RWPE2 (cell line): ENCODE data around the gene CUEDC2.

Source experiments
- ATAC-seq: fragments of 200-7000 bp; cut with Tn5 transposase; 3 replicates; pipeline ENCODE4 v1.9.1; 2021; ENCODE audit warnings: low read depth
- DNase-seq: peaks from one replicate; pipeline ENCODE4 v3.0.0-alpha.2; 2020; ENCODE audit warnings: low spot score
- H3K27ac ChIP-seq: fragments of 450-650 bp; 2 replicates; pipeline ENCODE4 v1.5.1; 2017; ENCODE audit warnings: mild to moderate bottlenecking; ENCODE audit not compliant: poor library complexity, severe bottlenecking
- H3K27me3 ChIP-seq: fragments of 250-450 bp; sonication (Bioruptor Pico); 2 replicates; pipeline ENCODE4 v1.5.1; 2021; ENCODE audit warnings: mild to moderate bottlenecking, moderate library complexity; ENCODE audit not compliant: insufficient read depth, poor library complexity, severe bottlenecking
- H3K36me3 ChIP-seq: fragments of 250-450 bp; sonication (Bioruptor Pico); 2 replicates; pipeline ENCODE4 v1.5.1; 2020; ENCODE audit warnings: low read depth, mild to moderate bottlenecking, moderate library complexity
- H3K4me1 ChIP-seq: fragments of 250-450 bp; sonication (Bioruptor Pico); 2 replicates; pipeline ENCODE4 v1.5.1; 2021; ENCODE audit warnings: mild to moderate bottlenecking, moderate library complexity; ENCODE audit not compliant: insufficient read depth, poor library complexity, severe bottlenecking
- H3K4me3 ChIP-seq: fragments of 250-450 bp; sonication (Bioruptor Pico); 2 replicates; pipeline ENCODE4 v1.5.1; 2021; ENCODE audit warnings: mild to moderate bottlenecking, moderate library complexity; ENCODE audit not compliant: severe bottlenecking
- H3K9me3 ChIP-seq: fragments of 250-450 bp; sonication (Bioruptor Pico); 2 replicates; pipeline ENCODE4 v1.5.1; 2021; ENCODE audit warnings: mild to moderate bottlenecking, moderate library complexity; ENCODE audit not compliant: severe bottlenecking
- TF ChIP-seq, protein P1 (sequence below): fragments of 450-650 bp; IDR thresholded peaks from one replicate; pipeline ENCODE4 v1.5.1; 2017; ENCODE audit warnings: mild to moderate bottlenecking, moderate library complexity; ENCODE audit not compliant: poor library complexity, severe bottlenecking

Gene CUEDC2

DNA sequence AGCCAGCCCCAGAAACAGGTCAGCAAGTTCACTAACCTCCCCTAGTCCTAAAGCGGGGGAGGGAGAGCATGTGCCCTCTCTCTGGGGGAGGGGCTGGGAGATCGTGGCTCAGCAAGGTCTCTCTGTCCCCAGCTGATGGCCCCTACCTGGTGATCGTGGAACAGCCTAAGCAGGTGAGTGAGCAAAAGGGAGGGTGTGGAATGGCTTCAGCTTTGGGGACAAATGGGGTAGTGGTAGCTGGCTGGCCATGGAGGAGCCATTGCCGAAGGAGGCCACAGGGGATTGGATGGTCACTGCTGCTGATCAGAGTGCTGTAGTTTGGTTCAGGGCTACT is 36.1 kb downstream of the CUEDC2 start:
- ATAC-seq (no peak), DNase-seq (no peak)
- Histone ChIP-seq H3K9me3 (no peaks in the 10 kb centered on the region), H3K27me3 (no peaks in the 10 kb centered on the region), H3K36me3 (peaks cover 20% of the 10 kb centered on the region), H3K4me1 (peaks cover under 1% of the 10 kb centered on the region), H3K4me3 (peak overlapping the region; percentile 58), H3K27ac (peak overlapping the region; percentile 43)
- TF ChIP-seq, protein P1, sequence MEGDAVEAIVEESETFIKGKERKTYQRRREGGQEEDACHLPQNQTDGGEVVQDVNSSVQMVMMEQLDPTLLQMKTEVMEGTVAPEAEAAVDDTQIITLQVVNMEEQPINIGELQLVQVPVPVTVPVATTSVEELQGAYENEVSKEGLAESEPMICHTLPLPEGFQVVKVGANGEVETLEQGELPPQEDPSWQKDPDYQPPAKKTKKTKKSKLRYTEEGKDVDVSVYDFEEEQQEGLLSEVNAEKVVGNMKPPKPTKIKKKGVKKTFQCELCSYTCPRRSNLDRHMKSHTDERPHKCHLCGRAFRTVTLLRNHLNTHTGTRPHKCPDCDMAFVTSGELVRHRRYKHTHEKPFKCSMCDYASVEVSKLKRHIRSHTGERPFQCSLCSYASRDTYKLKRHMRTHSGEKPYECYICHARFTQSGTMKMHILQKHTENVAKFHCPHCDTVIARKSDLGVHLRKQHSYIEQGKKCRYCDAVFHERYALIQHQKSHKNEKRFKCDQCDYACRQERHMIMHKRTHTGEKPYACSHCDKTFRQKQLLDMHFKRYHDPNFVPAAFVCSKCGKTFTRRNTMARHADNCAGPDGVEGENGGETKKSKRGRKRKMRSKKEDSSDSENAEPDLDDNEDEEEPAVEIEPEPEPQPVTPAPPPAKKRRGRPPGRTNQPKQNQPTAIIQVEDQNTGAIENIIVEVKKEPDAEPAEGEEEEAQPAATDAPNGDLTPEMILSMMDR: no peak

DNA sequence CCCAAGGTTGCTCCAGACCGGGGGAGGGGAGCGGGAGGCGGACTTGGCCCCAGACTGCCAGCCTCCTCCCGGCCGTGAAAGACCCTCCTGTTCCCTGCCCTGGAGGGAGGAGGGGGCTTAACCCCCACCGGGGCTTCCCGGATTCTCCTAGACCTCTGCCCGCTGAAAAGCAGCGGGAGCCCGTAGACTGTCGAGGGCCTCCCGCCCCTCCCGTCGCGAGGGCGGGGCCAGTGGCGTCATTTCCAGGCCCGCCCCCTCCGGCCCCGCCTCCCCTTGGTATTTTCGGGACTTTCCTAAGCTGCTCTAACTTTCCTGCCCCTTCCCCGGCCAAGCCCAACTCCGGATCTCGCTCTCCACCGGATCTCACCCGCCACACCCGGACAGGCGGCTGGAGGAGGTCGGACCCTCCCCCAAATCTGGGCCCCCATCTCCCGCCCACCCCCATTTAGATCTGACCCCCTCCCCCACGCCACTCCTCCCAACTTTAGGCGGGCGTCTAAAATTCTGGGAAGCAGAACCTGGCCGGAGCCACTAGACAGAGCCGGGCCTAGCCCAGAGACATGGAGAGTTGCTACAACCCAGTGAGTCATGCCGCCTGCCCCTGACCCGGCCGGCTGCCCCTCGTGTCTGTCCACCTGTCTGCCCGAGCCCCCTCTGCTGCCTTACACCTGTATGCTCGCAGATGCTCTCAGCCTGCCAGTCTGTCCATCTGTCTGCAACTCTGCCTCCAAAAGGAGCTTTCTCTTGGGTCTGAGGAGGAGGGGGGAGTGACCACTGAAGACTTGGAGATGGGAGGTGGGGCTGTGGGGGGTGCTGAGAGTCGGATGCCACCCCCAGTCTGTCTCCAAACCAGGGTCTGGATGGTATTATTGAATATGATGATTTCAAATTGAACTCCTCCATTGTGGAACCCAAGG is 36.7 kb downstream of the CUEDC2 start, which contains the start of gene NFKB2:
TSS of gene NFKB2 (plus strand) at position 306 of the 917 bp plus-strand sequence. CDS start at position 561, 255 bp downstream.
- Histone ChIP-seq H3K4me3 (peak within 1 kb of the TSS; percentile 58), H3K36me3 (peaks cover 20% of the 10 kb centered on the region), H3K4me1 (no peaks in the 10 kb centered on the region), H3K27ac (peak within 1 kb of the TSS; percentile 43), H3K9me3 (no peaks in the 10 kb centered on the region), H3K27me3 (no peaks in the 10 kb centered on the region)
- TF ChIP-seq, protein P1: no peak
- ATAC-seq: peak; percentile 43
- no peak for DNase-seq

DNA sequence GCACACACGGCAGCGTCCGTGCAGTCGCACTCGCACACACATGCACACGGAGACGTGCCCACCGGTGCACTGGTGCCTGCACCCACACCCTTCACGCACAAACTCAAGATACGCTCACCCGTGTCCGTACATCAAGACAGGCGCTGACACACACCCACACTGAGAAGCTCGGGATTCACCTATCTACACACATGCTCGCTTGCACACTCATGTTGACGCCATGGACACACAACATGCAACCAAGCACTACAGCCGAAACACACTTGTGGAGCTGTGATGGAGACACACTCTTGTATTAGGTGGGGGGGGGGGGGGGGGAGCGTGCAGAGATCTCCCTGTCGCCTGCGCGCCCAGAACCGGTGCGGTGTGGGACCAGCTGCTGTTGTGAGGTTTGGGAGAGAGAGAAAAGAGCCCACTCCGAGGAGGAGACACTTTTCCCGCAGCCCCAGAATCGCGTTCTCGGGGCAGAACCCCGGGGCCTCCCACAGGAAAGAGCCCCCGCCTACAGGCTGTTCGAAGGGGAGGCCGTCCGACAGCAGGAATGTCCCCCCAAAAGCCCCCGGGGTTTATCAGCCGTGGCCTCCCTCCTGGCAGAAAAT is 37.5 kb downstream of the CUEDC2 start:
- no peak for DNase-seq
- H3K27ac ChIP-seq: peak overlapping the region; percentile 43

DNA sequence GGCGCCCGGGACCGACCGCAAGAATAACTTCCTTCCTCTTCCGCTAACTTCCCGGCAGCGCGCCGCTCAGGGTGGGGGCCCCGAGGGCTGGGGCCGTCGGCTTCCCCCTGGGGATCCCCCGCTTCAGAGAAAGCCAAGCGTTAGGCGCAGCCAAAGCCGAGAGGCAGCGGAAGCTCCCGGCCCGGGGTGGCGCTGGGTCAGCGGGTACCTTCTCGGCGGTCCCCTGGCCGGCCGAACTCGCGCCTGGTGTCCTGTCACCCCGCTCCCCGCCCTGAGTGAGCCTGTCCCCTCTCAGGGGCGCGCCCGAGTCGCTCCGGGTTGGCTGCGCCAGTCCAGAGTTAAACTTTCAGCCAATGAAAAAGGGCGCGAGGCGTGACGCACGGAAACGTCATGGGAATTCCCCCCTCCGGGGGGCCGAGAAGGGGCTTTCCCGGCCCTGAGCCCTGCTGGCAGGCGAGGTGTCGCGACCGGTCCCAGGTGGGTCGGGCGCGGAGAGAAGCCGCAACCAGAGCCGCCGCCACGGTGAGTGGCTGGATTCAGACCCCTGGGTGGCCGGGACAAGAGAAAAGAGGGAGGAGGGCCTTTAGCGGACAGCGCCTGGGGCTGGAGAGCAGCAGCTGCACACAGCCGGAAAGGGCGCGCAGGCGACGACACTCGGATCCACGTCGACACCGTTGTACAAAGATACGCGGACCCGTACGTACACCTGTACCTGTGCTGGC is 38.1 kb downstream of the CUEDC2 start:
- H3K27ac ChIP-seq: peak overlapping the region; percentile 43
- TF ChIP-seq, protein P1: peak; percentile 97

More for the DNA sequence above, 37.5 kb downstream of the CUEDC2 start:
- no peaks in the 10 kb centered on the region for H3K9me3 ChIP-seq
- TF ChIP-seq, protein P1: no peak
- peaks cover 16% of the 10 kb centered on the region for H3K36me3 ChIP-seq
- H3K4me3 ChIP-seq: peak overlapping the region; percentile 58
- H3K27me3 ChIP-seq: no peaks in the 10 kb centered on the region
- peak; percentile 1; the same call in 2 of the 3 replicates for ATAC-seq
- no peaks in the 10 kb centered on the region for H3K4me1 ChIP-seq

More for the DNA sequence above, 38.1 kb downstream of the CUEDC2 start:
- no peaks in the 10 kb centered on the region for H3K4me1 ChIP-seq
- peak overlapping the region; percentile 58 for H3K4me3 ChIP-seq
- H3K9me3 ChIP-seq: no peaks in the 10 kb centered on the region
- ATAC-seq (peak; percentile 81), DNase-seq (peak; percentile 95)
- H3K36me3 ChIP-seq: peaks cover 14% of the 10 kb centered on the region
- H3K27me3 ChIP-seq: no peaks in the 10 kb centered on the region
